HUES6 (cell line): ENCODE measurements around the gene CDKAL1.

Experiments used
- H3K27ac ChIP-seq: 2 replicates; pipeline ENCODE4 v1.7.0; 2013; ENCODE audit warnings: low read depth, mild to moderate bottlenecking, low read length, inconsistent platforms
- H3K27me3 ChIP-seq: 2 replicates; pipeline ENCODE4 v1.6.1; 2013; ENCODE audit warnings: low read length; ENCODE audit not compliant: control insufficient read depth, insufficient read depth
- H3K36me3 ChIP-seq: 2 replicates; pipeline ENCODE4 v1.6.1; 2013; ENCODE audit warnings: low read length; ENCODE audit not compliant: control insufficient read depth, insufficient read depth
- H3K4me1 ChIP-seq: 2 replicates; pipeline ENCODE4 v1.6.1; 2013; ENCODE audit warnings: low read length; ENCODE audit not compliant: control insufficient read depth, insufficient read depth
- H3K4me3 ChIP-seq: 2 replicates; pipeline ENCODE4 v1.5.1; 2013; ENCODE audit warnings: low read depth, low read length
- H3K9ac ChIP-seq: one replicate; pipeline ENCODE4 v1.6.1; 2013; ENCODE audit warnings: mild to moderate bottlenecking, low read length
- H3K9me3 ChIP-seq: 2 replicates; pipeline ENCODE4 v1.6.1; 2013; ENCODE audit warnings: low read depth, low read length; ENCODE audit not compliant: control insufficient read depth, insufficient read depth

Gene CDKAL1

DNA sequence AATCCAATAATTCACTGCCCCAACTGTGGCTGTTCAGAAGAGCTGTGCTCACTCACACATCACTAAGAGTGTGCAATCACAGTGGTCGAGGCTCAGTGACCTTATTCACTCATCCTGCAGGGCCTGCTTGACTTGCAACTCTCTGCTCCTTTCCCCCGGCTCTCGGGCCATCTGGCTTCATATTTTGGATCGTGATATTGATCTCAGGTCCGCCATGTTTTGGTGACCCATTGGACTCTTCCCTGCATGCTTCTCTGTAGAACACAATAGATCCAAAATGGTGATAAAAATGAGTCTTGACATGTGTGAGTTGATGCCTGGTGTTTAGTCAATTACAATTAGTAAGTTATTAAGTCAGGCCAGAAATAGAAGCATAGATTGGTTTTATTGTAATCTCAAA lies 745.4 kb downstream of the CDKAL1 start:
- H3K36me3 ChIP-seq: no peaks in the 10 kb centered on the region

DNA sequence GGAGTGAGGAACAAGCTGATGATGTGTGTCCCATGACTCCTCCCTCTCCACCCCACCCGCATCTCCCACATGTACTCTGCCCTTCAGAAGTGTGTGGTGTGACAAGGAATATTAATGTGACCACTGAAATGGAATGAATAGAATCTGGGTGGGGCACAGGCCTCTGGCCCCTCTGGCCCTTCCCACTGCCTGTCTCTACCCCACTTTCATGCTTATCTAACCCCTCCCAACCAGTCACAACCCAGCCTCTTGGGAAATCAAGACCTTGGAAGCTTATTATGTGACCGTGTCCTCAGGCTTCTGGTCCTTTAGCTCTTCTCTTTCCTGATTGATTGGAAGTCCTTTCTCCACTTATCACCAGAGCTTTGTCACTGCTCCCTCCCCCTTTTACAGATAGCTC lies 747.1 kb downstream of the CDKAL1 start:
- Histone ChIP-seq H3K27ac (no peak overlapping the region), H3K4me3 (no peak overlapping the region), H3K36me3 (no peaks in the 10 kb centered on the region), H3K9ac (no peak overlapping the region), H3K27me3 (no peaks in the 10 kb centered on the region), H3K9me3 (peaks cover 7% of the 10 kb centered on the region; the same call in 1 of the 2 replicates), H3K4me1 (peaks cover 25% of the 10 kb centered on the region)

More for the DNA sequence above, 745.4 kb downstream of the CDKAL1 start:
- Histone ChIP-seq H3K27ac (no peak overlapping the region), H3K4me3 (no peak overlapping the region), H3K4me1 (peaks cover 24% of the 10 kb centered on the region), H3K9me3 (peaks cover 7% of the 10 kb centered on the region; the same call in 1 of the 2 replicates), H3K9ac (no peak overlapping the region), H3K27me3 (no peaks in the 10 kb centered on the region)
